SW 1271 (cell line): ENCODE data around the gene ERCC2.

Source experiments
- DNase-seq, 2 experiments: peaks; one replicate each; lab custom pipeline; 2025; lab: John Stamatoyannopoulos, UW

The ERCC2 gene

DNA sequence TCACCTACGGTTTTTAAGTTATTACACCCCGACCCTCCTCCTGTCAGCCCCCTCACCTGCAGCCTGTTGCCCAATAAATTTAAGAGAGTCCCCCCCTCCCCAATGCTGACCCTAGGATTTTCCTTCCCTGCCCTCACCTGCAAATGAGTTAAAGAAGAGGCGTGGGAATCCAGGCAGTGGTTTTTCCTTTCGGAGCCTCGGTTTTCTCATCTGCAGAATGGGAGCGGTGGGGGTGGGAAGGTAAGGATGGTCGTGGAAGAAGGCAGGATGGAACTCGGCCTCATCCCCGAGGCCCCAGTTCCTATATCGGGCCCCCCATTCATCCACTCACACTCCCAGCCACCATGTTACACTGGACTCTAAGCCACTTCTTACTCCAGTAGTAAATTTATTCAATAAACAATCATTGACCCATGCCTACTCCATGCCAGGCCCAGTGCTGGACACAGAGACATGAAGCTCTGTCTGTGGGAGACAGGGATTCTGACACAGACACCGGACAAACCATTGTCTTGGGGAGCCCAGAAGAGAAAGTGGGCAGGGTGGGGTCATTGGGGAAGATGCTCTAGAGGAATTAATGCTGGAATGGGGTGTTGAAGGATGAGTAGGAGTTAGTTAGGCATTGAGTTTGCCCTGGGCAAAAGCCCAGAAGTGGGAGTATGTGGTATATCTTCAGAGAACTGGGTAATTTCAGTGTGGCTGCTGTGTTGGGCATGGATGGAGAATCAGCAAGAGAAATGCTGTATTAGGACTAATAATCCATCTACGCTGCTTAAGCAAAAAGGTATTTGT lies 66.9 kb downstream of the ERCC2 start:
- no peak for DNase-seq

DNA sequence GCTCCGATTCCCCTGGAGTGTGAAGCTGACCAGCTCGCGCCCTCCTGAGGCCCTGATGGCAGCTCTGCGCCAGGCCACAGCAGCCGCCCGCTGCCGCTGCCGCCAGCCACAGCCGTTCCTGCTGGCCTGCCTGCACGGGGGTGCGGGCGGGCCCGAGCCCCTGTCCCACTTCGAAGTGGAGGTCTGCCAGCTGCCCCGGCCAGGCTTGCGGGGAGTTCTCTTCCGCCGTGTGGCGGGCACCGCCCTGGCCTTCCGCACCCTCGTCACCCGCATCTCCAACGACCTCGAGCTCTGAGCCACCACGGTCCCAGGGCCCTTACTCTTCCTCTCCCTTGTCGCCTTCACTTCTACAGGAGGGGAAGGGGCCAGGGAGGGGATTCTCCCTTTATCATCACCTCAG lies 68.0 kb downstream of the ERCC2 start:
- no peak for DNase-seq
